Neural cell (in vitro differentiated cells): ENCODE measurements around the gene DRICH1. TPM values are rescaled to one million over a fixed set of nuclear protein-coding genes. Genes with fewer than 3 reads are reported as not detected.

ENCODE experiments used
- H2AFZ ChIP-seq: fragments of 200-600, 300-800 bp; sonication (generic), shearing (Covaris generic); 2 replicates; pipeline ENCODE4 v1.6.0; 2014; ENCODE audit warnings: low read depth, mild to moderate bottlenecking, antibody characterized with exemption, low read length, moderate library complexity
- H3F3A ChIP-seq: fragments of 200-600 bp; shearing (Covaris generic); 2 replicates; pipeline ENCODE4 v1.6.1; 2016; ENCODE audit warnings: mild to moderate bottlenecking, moderate library complexity, mixed read lengths, antibody characterized with exemption, low read length; ENCODE audit not compliant: insufficient read depth, poor library complexity, severe bottlenecking
- H3K27ac ChIP-seq: fragments of 200-600, 300-800 bp; sonication (generic), shearing (Covaris generic); 2 replicates; pipeline ENCODE4 v1.5.1; 2014; ENCODE audit warnings: mild to moderate bottlenecking, low read length, moderate library complexity
- H3K27me3 ChIP-seq: fragments of 300-800, 200-600 bp; sonication (generic), shearing (Covaris generic); 2 replicates; pipeline ENCODE4 v1.6.0; 2014; ENCODE audit warnings: mild to moderate bottlenecking, low read depth, low read length, moderate library complexity; ENCODE audit not compliant: insufficient read depth
- H3K36me3 ChIP-seq: fragments of 300-800, 200-600 bp; sonication (generic), shearing (Covaris generic); 2 replicates; pipeline ENCODE4 v1.5.1; 2014; ENCODE audit warnings: mild to moderate bottlenecking, antibody characterized with exemption, low read length, moderate library complexity; ENCODE audit not compliant: insufficient read depth
- H3K4me2 ChIP-seq: fragments of 300-800, 200-600 bp; sonication (generic), shearing (Covaris generic); 2 replicates; pipeline ENCODE4 v1.6.0; 2014; ENCODE audit warnings: mild to moderate bottlenecking, low read length
- H3K4me3 ChIP-seq: fragments of 300-800, 200-600 bp; sonication (generic), shearing (Covaris generic); 2 replicates; pipeline ENCODE4 v1.5.1; 2014; ENCODE audit warnings: mild to moderate bottlenecking, low read length, moderate library complexity
- H3K79me2 ChIP-seq: fragments of 200-600 bp; shearing (Covaris generic); replicated peaks from 2 replicates; pipeline ENCODE4 v1.6.0; 2014; ENCODE audit warnings: mild to moderate bottlenecking, low read length, moderate library complexity; ENCODE audit not compliant: insufficient read depth
- H3K9ac ChIP-seq: fragments of 300-800, 200-600 bp; sonication (generic), shearing (Covaris generic); 2 replicates; pipeline ENCODE4 v1.6.1; 2016; ENCODE audit warnings: mild to moderate bottlenecking, low read length, mixed read lengths
- H3K9me2 ChIP-seq: fragments of 200-600 bp; shearing (Covaris generic); 2 replicates; pipeline ENCODE4 v1.6.1; 2016; ENCODE audit warnings: mild to moderate bottlenecking, low read length, mixed read lengths; ENCODE audit not compliant: insufficient read depth
- H3K9me3 ChIP-seq: fragments of 200-600, 300-800 bp; sonication (generic), shearing (Covaris generic); 2 replicates; pipeline ENCODE4 v1.6.1; 2016; ENCODE audit warnings: mild to moderate bottlenecking, mixed run types, low read length, moderate library complexity, mixed read lengths
- H4K20me1 ChIP-seq: fragments of 200-600 bp; shearing (Covaris generic); 2 replicates; pipeline ENCODE4 v1.6.1; 2016; ENCODE audit warnings: mild to moderate bottlenecking, mixed run types; ENCODE audit not compliant: insufficient read depth
- CTCF ChIP-seq: fragments of 450-650 bp; IDR thresholded peaks from 2 replicates; pipeline ENCODE4 v1.5.1; 2014; ENCODE audit warnings: antibody characterized with exemption, mild to moderate bottlenecking, moderate library complexity; ENCODE audit not compliant: poor library complexity, severe bottlenecking
- EP300 ChIP-seq: fragments of 450-650 bp; conservative IDR thresholded peaks from 2 replicates; pipeline ENCODE4 v1.6.1; 2014; ENCODE audit warnings: antibody characterized with exemption, mild to moderate bottlenecking, moderate library complexity; ENCODE audit not compliant: poor library complexity, severe bottlenecking
- EZH2 ChIP-seq: fragments of 200-600, 300-800 bp; shearing (Covaris generic), sonication (generic); IDR thresholded peaks from 2 replicates; pipeline ENCODE4 v1.6.1; 2014; ENCODE audit warnings: antibody characterized with exemption, low read length, borderline replicate concordance, mild to moderate bottlenecking; ENCODE audit not compliant: insufficient read depth, poor library complexity, severe bottlenecking
- MXI1 ChIP-seq: fragments of 450-650 bp; conservative IDR thresholded peaks from 2 replicates; pipeline ENCODE4 v1.6.1; 2014; ENCODE audit warnings: antibody characterized with exemption, mild to moderate bottlenecking; ENCODE audit not compliant: poor library complexity, severe bottlenecking
- POLR2AphosphoS5 ChIP-seq: IDR thresholded peaks from 2 replicates; pipeline ENCODE4 v1.6.1; 2012
- RAD21 ChIP-seq: fragments of 450-650 bp; conservative IDR thresholded peaks from 2 replicates; pipeline ENCODE4 v1.6.1; 2014; ENCODE audit warnings: antibody characterized with exemption, mild to moderate bottlenecking, moderate library complexity
- REST ChIP-seq: IDR thresholded peaks from 2 replicates; pipeline ENCODE4 v1.6.1; 2012; ENCODE audit warnings: borderline replicate concordance
- SMC3 ChIP-seq: fragments of 450-650 bp; conservative IDR thresholded peaks from 2 replicates; pipeline ENCODE4 v1.6.1; 2014; ENCODE audit warnings: antibody characterized with exemption, mild to moderate bottlenecking, moderate library complexity; ENCODE audit not compliant: poor library complexity
- TAF1 ChIP-seq: IDR thresholded peaks from 2 replicates; pipeline ENCODE4 v1.6.1; 2012; ENCODE audit warnings: low read depth
- polyA plus RNA-seq: library from polyadenylated mRNA; depleted of rRNA; stranded (reverse); fragments of >200 nt; gene quantifications from 2 replicates; pipeline ENCODE4 v1.2.3, GENCODE V29; 2014

The DRICH1 gene
- polyA plus RNA-seq, 1 donor from 2014 or later: 0.48 TPM

GRCh38 chr22:23576681-23577080, 55.4 kb downstream of the DRICH1 start:
- Histone ChIP-seq H3K4me2 (no peak overlapping the region), H3K79me2 (no peaks in the 10 kb centered on the region), H3F3A (no peaks in the 10 kb centered on the region), H3K9me2 (no peaks in the 10 kb centered on the region), H2AFZ (no peak overlapping the region), H4K20me1 (no peaks in the 10 kb centered on the region), H3K27me3 (no peaks in the 10 kb centered on the region), H3K9me3 (no peaks in the 10 kb centered on the region), H3K36me3 (no peaks in the 10 kb centered on the region), H3K4me3 (no peak overlapping the region), H3K9ac (no peak overlapping the region), H3K27ac (no peak overlapping the region)
- no peak for TF ChIP-seq CTCF
- no peak for TF ChIP-seq RAD21
- TF ChIP-seq SMC3: no peak
- no peak for TF ChIP-seq EP300
- no peak for TF ChIP-seq TAF1
- TF ChIP-seq REST: no peak
- TF ChIP-seq EZH2: no peak
- TF ChIP-seq MXI1: no peak
- no peak for TF ChIP-seq POLR2AphosphoS5

GRCh38 chr22:23575601-23576000, 56.5 kb downstream of the DRICH1 start:
- H3K27me3 ChIP-seq: no peaks in the 10 kb centered on the region
- no peaks in the 10 kb centered on the region for H3K79me2 ChIP-seq
- no peak overlapping the region for H2AFZ ChIP-seq
- no peak overlapping the region for H3K4me3 ChIP-seq
- no peak overlapping the region for H3K4me2 ChIP-seq
- H3K9me3 ChIP-seq: no peaks in the 10 kb centered on the region
- no peak for TF ChIP-seq SMC3
- no peaks in the 10 kb centered on the region for H3F3A ChIP-seq
- H4K20me1 ChIP-seq: no peaks in the 10 kb centered on the region
- no peak overlapping the region for H3K27ac ChIP-seq
- H3K9ac ChIP-seq: no peak overlapping the region
- H3K9me2 ChIP-seq: no peaks in the 10 kb centered on the region
- H3K36me3 ChIP-seq: no peaks in the 10 kb centered on the region

- no peak overlapping the region for H3K27ac ChIP-seq
- TF ChIP-seq EP300 (no peak), TAF1 (no peak)
- H3K9me2 ChIP-seq: no peaks in the 10 kb centered on the region
- H3K27me3 ChIP-seq: no peaks in the 10 kb centered on the region
- no peak overlapping the region for H2AFZ ChIP-seq
- H3F3A ChIP-seq: no peaks in the 10 kb centered on the region
- H3K36me3 ChIP-seq: no peaks in the 10 kb centered on the region
- no peaks in the 10 kb centered on the region for H4K20me1 ChIP-seq
- no peaks in the 10 kb centered on the region for H3K9me3 ChIP-seq
- H3K79me2 ChIP-seq: no peaks in the 10 kb centered on the region
- no peak overlapping the region for H3K4me3 ChIP-seq
- no peak overlapping the region for H3K4me2 ChIP-seq
- H3K9ac ChIP-seq: no peak overlapping the region
Observed at GRCh38 chr22:23574877-23575276, 57.2 kb downstream of the DRICH1 start.
